Measurements from ENCODE around the gene INIP. TPM values are rescaled to one million over a fixed set of nuclear protein-coding genes. Genes with fewer than 3 reads are reported as not detected.

The INIP gene
- total and polyA plus RNA-seq, 2 of the 13 experiments (the other 11 are each of a cell fraction or from before 2014, with no cell fraction given) = 13.6 to 28.6 TPM

- TF ChIP-seq ZNF484 (CRISPR knock-in tag; IDR thresholded peaks at IDR 0.05; ENCODE audit: borderline replicate concordance, low read depth) (no peak), MZF1 (CRISPR knock-in tag; IDR thresholded peaks at IDR 0.05; ENCODE audit: borderline replicate concordance) (no peak), ARNT (IDR thresholded peaks at IDR 0.05) (no peak), NONO (IDR thresholded peaks at IDR 0.05) (no peak), NONO (CRISPR knock-in tag; conservative IDR thresholded peaks at IDR 0.05) (no peak), ZNF800 (CRISPR knock-in tag; IDR thresholded peaks at IDR 0.05) (no peak), THAP8 (CRISPR knock-in tag; IDR thresholded peaks at IDR 0.05; ENCODE audit: borderline replicate concordance) (no peak), MAX (IDR thresholded peaks at IDR 0.05) (peak; percentile 66), ZBTB3 (CRISPR knock-in tag; IDR thresholded peaks at IDR 0.05; ENCODE audit: borderline replicate concordance, low read depth) (no peak), RXRA (CRISPR knock-in tag; IDR thresholded peaks at IDR 0.05) (no peak), HDAC2 (CRISPR knock-in tag; IDR thresholded peaks at IDR 0.05) (no peak), TFDP1 (CRISPR knock-in tag; IDR thresholded peaks at IDR 0.05; ENCODE audit: borderline replicate concordance) (0 out of 2 replicates have a peak, but pooled peaks have one; percentile 16), ZNF513 (CRISPR knock-in tag; conservative IDR thresholded peaks at IDR 0.05) (no peak), KDM4B (CRISPR knock-in tag; IDR thresholded peaks at IDR 0.05) (0 out of 2 replicates have a peak, but pooled peaks have one; percentile 24), ZNF644 (CRISPR knock-in tag; IDR thresholded peaks at IDR 0.05; ENCODE audit: low read depth) (peak; percentile 51; the same call in 1 of the 2 replicates), RBFOX2 (IDR thresholded peaks at IDR 0.05; ENCODE audit: low read depth, low read length) (0 out of 2 replicates have a peak, but pooled peaks have one; percentile 18), ZMYM4 (CRISPR knock-in tag; IDR thresholded peaks at IDR 0.05) (no peak), ZNF224 (CRISPR knock-in tag; IDR thresholded peaks at IDR 0.05) (no peak), ZNF512 (CRISPR knock-in tag; IDR thresholded peaks at IDR 0.05) (no peak), RARG (CRISPR knock-in tag; IDR thresholded peaks at IDR 0.05; ENCODE audit: low read depth) (no peak), FOSL2 (CRISPR knock-in tag; IDR thresholded peaks at IDR 0.05) (0 out of 2 replicates have a peak, but pooled peaks have one; percentile 13), ZNF280B (CRISPR knock-in tag; IDR thresholded peaks at IDR 0.05; ENCODE audit: borderline replicate concordance) (no peak), ZNF33B (CRISPR knock-in tag; IDR thresholded peaks at IDR 0.05) (no peak)
These were observed 29.2 kb upstream of the INIP start (continued) for GRCh38 chr9:112747094-112747493.
